GM12891 (cell line): ENCODE results near the gene RPH3AL.

Source experiments
- DNase-seq: peaks from one replicate; pipeline ENCODE4 v3.0.0; 2011; ENCODE audit warnings: low spot score; ENCODE audit not compliant: insufficient read length
- FAIRE-seq: peaks from 2 replicates; lab custom pipeline; 2011; peaks lifted over from hg19 to GRCh38; lab: Jason Lieb, UNC
- PAX5 ChIP-seq: IDR thresholded peaks from 2 replicates; pipeline ENCODE4 v1.6.1; 2011; ENCODE audit warnings: low read length, moderate library complexity, mild to moderate bottlenecking; ENCODE audit not compliant: insufficient read depth, severe bottlenecking
- POLR2A ChIP-seq: IDR thresholded peaks from 2 replicates; pipeline ENCODE4 v1.6.1; 2011; ENCODE audit warnings: low read depth, low read length, control low read depth
- POLR2AphosphoS5 ChIP-seq: IDR thresholded peaks from 2 replicates; pipeline ENCODE4 v1.6.1; 2011; ENCODE audit warnings: low read depth, low read length, control low read depth
- POU2F2 ChIP-seq: IDR thresholded peaks from 2 replicates; pipeline ENCODE4 v1.6.1; 2011; ENCODE audit warnings: low read depth, mild to moderate bottlenecking, control low read depth, low read length, moderate library complexity
- SPI1 ChIP-seq: IDR thresholded peaks from 2 replicates; pipeline ENCODE4 v1.6.1; 2011; ENCODE audit warnings: low read depth, low read length, control low read depth
- TAF1 ChIP-seq: IDR thresholded peaks from 2 replicates; pipeline ENCODE4 v1.6.1; 2011; ENCODE audit warnings: low read depth, low read length, control low read depth

The RPH3AL gene

DNA sequence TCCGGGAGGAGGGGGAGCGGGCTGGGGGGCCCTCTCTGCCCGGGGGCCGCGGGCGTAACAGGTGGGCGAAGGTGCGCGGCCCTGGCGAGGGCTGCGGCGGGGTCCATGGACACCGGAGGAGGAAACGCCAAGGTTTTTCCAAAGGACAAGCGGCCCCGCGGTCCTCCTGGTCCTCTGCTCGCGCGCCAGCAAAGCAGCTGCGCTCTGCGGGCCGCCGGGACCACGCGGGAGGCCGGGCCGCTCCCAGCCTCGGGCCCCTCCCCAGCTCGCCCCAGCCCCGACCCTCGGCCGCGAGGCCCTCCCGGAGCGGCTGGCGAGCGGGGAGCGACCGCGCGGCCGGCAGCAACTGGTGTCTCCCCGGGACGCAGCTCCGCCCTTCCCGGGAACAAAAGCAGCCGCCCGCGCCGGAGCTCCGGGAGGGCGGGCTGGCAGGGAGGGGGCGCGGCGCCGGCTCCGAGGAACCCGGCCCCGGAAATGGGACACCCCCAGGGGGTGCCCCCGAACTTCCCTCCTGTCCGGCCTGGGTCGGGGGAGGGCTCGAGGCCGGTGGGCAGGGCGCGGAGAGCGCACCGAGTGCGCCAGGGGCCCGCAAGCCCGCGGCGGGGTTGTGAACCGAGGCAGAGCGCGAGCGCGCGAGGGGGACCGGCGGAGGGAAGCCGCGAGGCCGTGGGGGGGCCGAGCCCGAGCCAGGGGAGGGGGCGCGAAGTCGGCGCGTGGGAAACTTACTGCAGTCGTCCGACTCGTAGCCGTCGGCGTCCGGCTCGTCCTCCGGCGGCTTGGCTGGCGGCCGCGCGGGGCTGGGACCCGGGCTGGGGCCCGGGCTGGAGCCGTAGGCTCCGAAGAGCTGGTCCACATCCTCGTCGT, 172.0 kb downstream of the RPH3AL start:
- TF ChIP-seq PAX5 (no peak), POU2F2 (no peak)
- FAIRE-seq (no peak), DNase-seq (no peak)

GRCh38 chr17:179781-180380, 172.7 kb downstream of the RPH3AL start:
- TF ChIP-seq POU2F2 = no peak
- no peak for TF ChIP-seq TAF1
- TF ChIP-seq SPI1 = no peak
- TF ChIP-seq PAX5 = no peak
- TF ChIP-seq POLR2AphosphoS5 = no peak
- TF ChIP-seq POLR2A = no peak
- DNase-seq = no peak
- FAIRE-seq = no peak

- no peak for DNase-seq
- no peak for FAIRE-seq
- TF ChIP-seq PAX5 (no peak), POU2F2 (no peak), POLR2A (no peak), SPI1 (no peak), TAF1 (no peak), POLR2AphosphoS5 (no peak)
These were observed 173.6 kb downstream of the RPH3AL start for GRCh38 chr17:179066-179432.

GRCh38 chr17:178292-179065, 174.1 kb downstream of the RPH3AL start:
- TF ChIP-seq SPI1 (no peak), POU2F2 (no peak), TAF1 (no peak), POLR2AphosphoS5 (no peak), POLR2A (no peak)
- FAIRE-seq (no peak), DNase-seq (no peak)

DNA sequence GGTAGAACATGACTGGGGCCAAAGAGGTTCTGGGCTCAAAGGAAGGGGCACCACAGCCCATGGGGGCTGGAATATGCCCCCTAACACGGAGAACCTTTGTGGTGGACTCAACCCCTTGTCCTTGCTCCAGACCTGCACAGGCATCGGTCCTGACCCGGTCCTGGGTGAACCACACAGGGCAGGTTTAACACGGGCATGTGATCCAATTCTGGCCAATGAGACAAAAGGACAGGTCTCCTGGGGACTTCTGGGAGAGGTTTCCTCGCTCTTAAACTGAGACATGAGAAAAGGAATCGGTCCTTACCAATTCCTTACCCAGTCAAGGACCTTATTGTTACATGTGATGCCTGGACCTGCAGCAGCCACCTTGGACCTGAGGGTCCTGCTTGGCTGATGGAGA, 174.8 kb downstream of the RPH3AL start:
- DNase-seq (no peak), FAIRE-seq (no peak)
- TF ChIP-seq SPI1 (no peak), TAF1 (no peak), POLR2A (no peak), POU2F2 (no peak)

DNA sequence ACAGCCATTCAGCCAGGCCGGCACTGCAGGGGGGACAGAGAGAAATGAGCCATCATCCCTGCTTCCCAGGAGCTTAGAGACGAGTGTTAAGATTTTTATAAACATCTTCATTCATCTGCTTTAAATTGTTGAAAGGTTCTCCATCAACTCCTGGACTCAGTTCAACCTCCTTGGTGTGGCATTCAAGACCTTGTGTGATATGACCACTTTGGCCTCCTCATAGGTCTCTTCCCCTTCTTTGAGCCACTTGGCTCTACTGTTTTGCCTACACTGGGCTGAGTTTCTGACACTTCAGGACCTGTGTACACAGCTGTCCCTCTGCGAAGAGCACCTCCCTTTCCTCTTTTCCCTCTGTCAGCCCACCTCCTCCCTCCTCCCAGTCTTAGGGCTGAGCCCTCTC, 175.5 kb downstream of the RPH3AL start:
- no peak for FAIRE-seq
- no peak for DNase-seq
- no peak for TF ChIP-seq POLR2AphosphoS5
- no peak for TF ChIP-seq PAX5
- TF ChIP-seq POU2F2 = no peak
- no peak for TF ChIP-seq POLR2A
- no peak for TF ChIP-seq SPI1
- TF ChIP-seq TAF1 = no peak

GRCh38 chr17:173166-173911, 179.3 kb downstream of the RPH3AL start:
- FAIRE-seq (no peak), DNase-seq (no peak)
- TF ChIP-seq POLR2A = no peak
- TF ChIP-seq POU2F2 = no peak
- no peak for TF ChIP-seq SPI1
- TF ChIP-seq POLR2AphosphoS5 = no peak
- TF ChIP-seq TAF1 = no peak
- TF ChIP-seq PAX5 = no peak

- FAIRE-seq = no peak
- DNase-seq = no peak
These were observed 180.2 kb downstream of the RPH3AL start for GRCh38 chr17:172401-172800.

More at GRCh38 chr17:172401-172800, 180.2 kb downstream of the RPH3AL start:
- TF ChIP-seq TAF1 (no peak), PAX5 (no peak), POU2F2 (no peak), POLR2A (no peak), POLR2AphosphoS5 (no peak), SPI1 (no peak)
